ENCODE data around the gene EEF1A2. TPM values are rescaled to one million over a fixed set of nuclear protein-coding genes. Genes with fewer than 3 reads are reported as not detected.

Gene EEF1A2
- total RNA-seq, 1 donor from 2014 or later: 5.2 TPM

Other genes with a start within 250 kb of the EEF1A2 start
- not detected in 2 replicates for gene NKAIN4, start 244.6 kb downstream of the EEF1A2 start, total RNA-seq
- 29.2 and 43.1 TPM in 2 replicates for gene ARFGAP1, start 226.3 kb downstream of the EEF1A2 start, total RNA-seq
- gene COL20A1, start 205.9 kb downstream of the EEF1A2 start, total RNA-seq: under 0.01 and 0.20 TPM in 2 replicates
- gene CHRNA4, start 137.7 kb downstream of the EEF1A2 start, total RNA-seq: 0.20 TPM in 1 of 2 replicates, not detected in the other
- gene KCNQ2, start 26.4 kb downstream of the EEF1A2 start, total RNA-seq: not detected in 2 replicates
- gene PPDPF, start 21.7 kb upstream of the EEF1A2 start, total RNA-seq: 16.3 and 21.2 TPM in 2 replicates
- gene PTK6, start 38.3 kb upstream of the EEF1A2 start, total RNA-seq: under 0.01 TPM in 1 of 2 replicates, not detected in the other
- not detected in 2 replicates for gene SRMS, start 48.7 kb upstream of the EEF1A2 start, total RNA-seq
- gene FNDC11, start 55.1 kb upstream of the EEF1A2 start, total RNA-seq: 0.87 and 2.6 TPM in 2 replicates
- gene HELZ2, start 75.2 kb upstream of the EEF1A2 start, total RNA-seq: 21.1 and 35.5 TPM in 2 replicates
- gene GMEB2, start 128.0 kb upstream of the EEF1A2 start, total RNA-seq: 5.4 and 7.3 TPM in 2 replicates
- gene STMN3, start 154.3 kb upstream of the EEF1A2 start, total RNA-seq: under 0.01 and 1.1 TPM in 2 replicates
- 4.4 and 4.6 TPM in 2 replicates for gene RTEL1, start 159.2 kb upstream of the EEF1A2 start, total RNA-seq
- gene TNFRSF6B, start 197.6 kb upstream of the EEF1A2 start, total RNA-seq: 3.2 and 12.6 TPM in 2 replicates
- 22.7 and 31.2 TPM in 2 replicates for gene ARFRP1, start 208.9 kb upstream of the EEF1A2 start, total RNA-seq
- 7.0 and 11.7 TPM in 2 replicates for gene ZGPAT, start 209.0 kb upstream of the EEF1A2 start, total RNA-seq
- gene LIME1, start 237.6 kb upstream of the EEF1A2 start, total RNA-seq: 0.87 and 1.4 TPM in 2 replicates
- 6.3 and 6.5 TPM in 2 replicates for gene SLC2A4RG, start 240.7 kb upstream of the EEF1A2 start, total RNA-seq